ENCODE measurements around the gene MND1.

MND1 gene, protein sequence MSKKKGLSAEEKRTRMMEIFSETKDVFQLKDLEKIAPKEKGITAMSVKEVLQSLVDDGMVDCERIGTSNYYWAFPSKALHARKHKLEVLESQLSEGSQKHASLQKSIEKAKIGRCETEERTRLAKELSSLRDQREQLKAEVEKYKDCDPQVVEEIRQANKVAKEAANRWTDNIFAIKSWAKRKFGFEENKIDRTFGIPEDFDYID

GRCh38 chr4:153344131-153345011 lies at the start of gene MND1:
MND1 (plus strand) TSS chr4:153344688; CDS start chr4:153344738, 50 bp downstream.
- peak; percentile 6 for DNase-seq

GRCh38 chr4:153295131-153295755 lies 49.2 kb upstream of the MND1 start:
- no peak for DNase-seq

GRCh38 chr4:153296040-153296823 lies 48.3 kb upstream of the MND1 start:
- no peak for DNase-seq

DNA sequence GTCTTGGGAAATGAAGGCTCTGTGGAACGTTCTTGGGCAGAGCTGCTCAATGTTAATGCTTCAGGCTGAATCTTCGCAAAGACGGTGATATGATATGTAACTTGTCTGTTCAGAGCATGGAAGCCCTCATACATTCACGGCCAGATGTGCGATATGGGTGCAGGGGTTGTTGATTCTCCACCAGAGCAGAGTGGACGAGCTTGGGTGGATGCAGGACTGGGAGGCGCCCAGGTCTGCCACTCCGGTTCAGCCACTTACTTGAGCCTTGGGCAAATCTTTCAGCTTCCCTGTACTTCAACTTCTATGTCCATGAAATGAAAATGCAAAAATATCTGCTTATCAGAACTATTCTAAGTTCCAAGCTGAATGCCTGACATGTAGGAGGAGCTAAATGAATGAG lies 47.4 kb upstream of the MND1 start:
- no peak for DNase-seq

DNA sequence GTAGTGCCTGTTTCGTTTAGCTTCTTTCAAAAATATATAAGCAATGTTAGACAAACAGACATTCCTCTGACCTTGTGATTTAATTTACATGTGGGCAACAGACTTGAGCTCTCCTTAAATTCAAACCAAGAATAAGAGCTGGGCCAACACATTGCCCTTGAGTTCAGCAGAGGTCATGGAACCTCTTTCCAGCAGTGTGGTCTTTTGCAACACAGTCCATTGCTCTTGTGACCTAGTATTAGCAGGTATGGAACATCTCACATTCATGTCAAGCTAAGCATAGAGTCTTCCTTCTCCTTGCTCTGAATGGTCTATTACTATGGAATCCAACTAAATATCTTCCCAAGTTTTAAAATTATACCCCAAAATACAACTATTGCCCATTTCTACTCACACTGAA lies 33.7 kb upstream of the MND1 start:
- DNase-seq: no peak

GRCh38 chr4:153314915-153315314 lies 29.6 kb upstream of the MND1 start:
- no peak for DNase-seq

DNA sequence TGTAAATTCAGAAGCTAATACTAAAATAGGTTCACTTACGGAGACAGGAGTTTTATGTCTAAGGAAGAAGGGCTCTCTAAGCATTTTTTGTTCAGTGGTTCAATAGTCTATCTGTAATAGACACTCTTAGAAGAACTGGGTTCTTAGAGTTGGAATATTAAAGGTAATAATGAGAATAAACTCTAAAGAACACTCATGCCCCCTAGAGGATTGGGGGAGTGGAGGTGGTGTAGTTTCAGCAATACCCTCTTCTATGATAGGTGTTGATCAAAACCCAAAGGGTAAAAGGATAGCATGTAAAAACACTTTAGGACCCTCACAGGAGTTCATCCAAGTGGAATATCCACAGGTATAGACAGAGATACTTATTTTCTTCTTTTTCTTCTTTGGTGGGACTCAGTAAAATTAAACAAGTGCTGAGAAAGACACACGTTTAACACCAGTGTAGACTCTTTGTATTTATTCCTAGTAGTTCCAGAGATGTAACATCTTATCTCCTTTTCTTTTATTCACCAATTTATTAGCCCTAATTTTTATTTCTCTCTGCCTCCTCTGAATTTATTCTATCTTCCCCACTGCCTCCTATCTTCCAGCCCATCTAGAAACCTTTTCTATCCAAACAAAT lies 25.7 kb upstream of the MND1 start:
- no peak for DNase-seq

GRCh38 chr4:153322791-153323190 lies 21.7 kb upstream of the MND1 start:
- no peak for DNase-seq

DNA sequence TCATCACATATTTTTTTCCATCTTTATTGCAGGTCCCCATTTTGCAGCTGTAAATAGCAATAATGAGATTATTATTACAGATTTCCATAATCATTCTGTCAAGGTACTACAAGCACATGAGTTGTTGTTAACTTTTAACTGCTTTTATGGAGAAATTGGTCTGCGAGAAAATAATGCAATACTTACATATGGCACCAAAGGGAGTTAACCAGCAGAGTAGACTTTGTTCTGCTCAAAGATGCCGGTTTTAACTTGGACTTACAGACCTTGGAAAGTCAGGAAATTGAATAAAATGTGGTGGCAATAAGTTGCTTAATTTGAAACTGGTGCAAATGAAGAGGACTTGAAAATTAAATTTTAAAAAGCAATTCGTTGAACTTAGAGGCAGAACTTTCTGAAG lies 20.4 kb upstream of the MND1 start:
- DNase-seq: no peak

DNA sequence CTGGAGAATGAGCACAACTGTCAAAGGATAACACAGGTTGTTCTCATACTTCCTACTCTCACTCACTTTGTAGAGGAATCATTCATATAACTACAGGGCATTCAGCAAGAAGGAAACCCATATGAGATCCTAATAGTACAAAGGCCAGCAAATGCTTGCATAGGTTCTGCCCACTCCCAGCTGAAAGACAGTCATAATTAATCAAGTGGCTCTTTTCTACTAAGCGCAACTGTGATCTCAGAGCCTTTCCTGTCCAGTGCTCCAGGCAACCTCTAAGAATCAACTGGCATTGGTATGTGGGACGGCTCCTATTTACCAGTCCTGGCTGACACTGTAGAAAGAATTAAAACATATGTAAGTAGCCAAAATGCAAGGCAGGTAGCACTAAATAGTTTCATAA lies 18.9 kb upstream of the MND1 start:
- no peak for DNase-seq

- no peak for DNase-seq
These were observed 18.0 kb upstream of the MND1 start for GRCh38 chr4:153326513-153326912.

DNA sequence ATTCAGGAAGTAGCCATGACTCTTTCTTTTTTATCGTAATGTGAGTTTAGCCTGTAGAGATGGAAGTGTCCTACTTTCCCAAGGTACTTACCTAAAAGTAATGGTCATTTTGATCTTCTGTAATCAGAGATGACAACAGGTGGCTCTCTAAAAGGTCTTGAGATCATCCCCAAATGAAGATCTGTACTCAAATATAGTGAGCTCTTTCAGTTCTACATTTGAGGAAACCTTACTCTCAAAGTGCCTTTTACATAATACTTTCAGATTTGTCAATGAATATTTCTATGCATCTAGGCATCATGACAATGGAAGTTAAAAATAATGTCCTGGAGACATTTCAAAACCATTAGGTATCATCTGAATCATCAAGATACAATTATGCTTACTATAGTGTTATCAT lies 17.2 kb upstream of the MND1 start:
- no peak for DNase-seq

GRCh38 chr4:153332936-153333335 lies 11.6 kb upstream of the MND1 start:
- no peak for DNase-seq

GRCh38 chr4:153333874-153334273 lies 10.6 kb upstream of the MND1 start:
- no peak for DNase-seq

DNA sequence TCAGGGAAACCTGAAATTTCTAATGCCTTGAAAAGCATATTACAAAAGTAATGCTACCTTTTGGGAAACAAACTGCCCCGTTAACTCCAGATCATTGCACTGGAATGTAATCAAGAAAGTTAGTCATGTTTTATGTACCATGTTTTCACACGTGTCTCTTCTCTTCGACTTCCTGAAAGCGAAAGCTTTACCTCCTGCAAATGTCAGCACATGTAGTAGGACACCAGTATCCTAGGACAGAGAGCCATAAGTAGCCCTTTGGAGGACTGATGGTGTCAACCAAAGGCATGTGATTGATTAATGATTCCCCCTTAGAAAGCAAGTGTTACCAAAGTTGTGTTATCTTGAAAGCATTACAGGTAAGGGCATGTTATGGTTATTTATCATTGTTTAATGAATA lies 8.8 kb upstream of the MND1 start:
- DNase-seq: no peak

- DNase-seq: no peak
These were observed 6.8 kb upstream of the MND1 start for GRCh38 chr4:153337686-153338085.

DNA sequence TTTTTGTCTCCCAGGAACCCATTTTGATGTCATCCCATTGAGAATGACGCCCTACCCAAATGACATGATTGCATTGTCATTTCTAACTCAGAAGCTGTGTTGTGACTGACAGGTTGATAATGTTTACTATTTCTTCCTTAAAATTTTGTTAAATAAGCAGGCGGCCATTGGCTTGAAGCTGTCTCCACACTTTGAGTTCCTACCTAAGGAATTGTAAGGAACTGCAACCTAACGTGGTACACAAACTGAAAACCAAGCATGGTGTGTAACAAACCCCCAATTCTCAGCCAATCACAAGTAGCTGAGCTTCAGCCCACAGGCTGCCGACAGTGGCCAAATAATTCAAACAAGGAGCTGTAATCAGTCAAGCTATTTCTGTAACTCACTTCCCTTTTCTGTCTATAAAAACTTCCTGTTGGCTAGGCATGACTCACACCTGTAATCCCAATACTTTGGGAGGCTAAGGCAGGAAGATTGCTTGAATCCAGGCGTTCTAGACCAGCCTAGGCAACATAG lies 2.9 kb upstream of the MND1 start:
- DNase-seq: no peak

- no peak for DNase-seq
These were observed 1.5 kb upstream of the MND1 start for GRCh38 chr4:153342751-153343552.

DNA sequence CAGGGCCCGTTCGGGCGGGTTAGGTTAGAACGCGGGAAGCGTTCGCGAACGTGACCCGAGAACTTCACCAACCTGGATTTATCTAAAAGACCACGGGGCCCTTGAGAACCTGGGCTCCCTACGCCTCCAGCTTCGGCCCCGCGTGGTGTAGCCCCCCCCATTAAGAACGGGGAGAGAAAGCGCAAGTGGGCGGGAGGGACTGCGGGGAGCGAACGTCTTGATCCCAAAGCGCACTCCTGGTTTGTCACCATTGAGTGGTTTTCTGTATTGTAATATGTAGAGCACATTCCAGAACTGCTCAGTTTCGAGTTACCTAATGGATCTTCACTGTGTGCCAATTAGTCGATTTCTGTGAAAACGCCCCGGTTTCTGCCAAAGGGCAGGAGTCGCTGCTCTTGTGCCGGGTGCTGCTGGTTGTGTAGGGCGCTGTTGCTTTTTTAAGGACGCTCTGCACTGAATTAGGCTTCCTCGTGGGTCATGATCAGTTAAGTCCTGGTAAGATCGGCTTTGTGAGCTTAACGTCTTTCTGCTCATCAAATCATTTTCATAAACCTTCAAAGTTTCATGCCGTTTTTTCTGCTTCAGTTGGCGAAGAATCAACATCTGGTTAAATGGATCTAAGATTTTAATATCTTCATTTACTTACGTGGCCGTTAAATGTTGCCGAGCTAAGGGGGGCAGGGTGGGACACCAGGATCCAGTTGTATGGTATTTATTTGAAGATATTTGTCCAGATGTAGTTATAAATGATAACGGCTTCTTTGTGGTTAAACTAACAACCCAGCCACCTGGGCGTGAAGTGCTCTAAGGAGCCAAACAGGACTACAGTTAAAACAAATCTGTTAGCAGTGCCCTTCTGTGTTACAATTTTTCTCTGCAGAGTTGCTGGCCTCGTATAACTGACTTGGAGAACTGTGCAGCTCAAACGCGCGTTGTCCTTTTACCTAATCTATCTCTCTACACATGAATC lies 809 bp downstream of the MND1 start:
- DNase-seq: no peak

GRCh38 chr4:153346031-153346430 lies 1.5 kb downstream of the MND1 start:
- DNase-seq: no peak

Data from GOT3 (cell line).